ENCODE results near the gene ANGPTL8.
A peak's percentile ranks its signal among the peaks of the same experiment; 100 is the strongest.

The ANGPTL8 gene

DNA sequence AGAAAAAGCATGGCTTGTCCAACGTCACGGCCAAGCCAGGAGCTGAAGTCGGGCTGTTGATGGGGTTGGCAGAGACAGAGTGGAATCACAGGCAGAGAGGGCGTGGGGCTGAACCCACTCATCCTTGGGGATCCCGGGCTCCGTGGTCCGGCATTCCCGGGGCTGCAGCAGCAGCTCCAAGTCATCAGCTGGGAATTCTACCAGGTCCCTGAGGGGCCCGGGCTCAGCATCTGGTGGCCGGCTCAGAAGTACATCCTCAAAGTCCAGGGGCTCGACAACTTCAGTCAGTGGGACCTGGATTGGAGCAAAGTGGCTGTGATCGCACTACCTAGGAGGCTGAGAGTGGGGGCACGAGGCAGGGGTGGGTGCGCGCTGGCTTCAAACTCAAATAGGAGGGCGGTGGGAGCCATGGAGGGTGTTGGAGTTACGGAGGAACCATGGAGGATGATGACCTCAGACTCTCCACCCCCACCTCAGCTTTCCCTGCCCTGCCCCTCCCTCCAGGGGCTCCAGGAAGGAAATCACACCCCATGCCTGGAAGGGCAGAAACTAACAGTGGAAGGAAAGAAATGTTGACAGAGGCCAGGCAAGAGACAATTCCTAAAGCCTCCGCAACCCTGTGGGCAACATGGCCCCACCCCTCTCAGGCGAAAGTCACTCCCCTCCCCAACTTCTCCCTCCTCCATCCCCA, 13.4 kb downstream of the ANGPTL8 start:
- DNase-seq (ENCODE audit: insufficient read length, low spot score) (no peak), FAIRE-seq (no peak)
- no peak for TF ChIP-seq POLR2AphosphoS5 (IDR thresholded peaks at IDR 0.05; ENCODE audit: low read depth, low read length)
- no peak for TF ChIP-seq PAX5 (IDR thresholded peaks at IDR 0.05; ENCODE audit: insufficient read depth, low read length, severe bottlenecking)
- no peak for TF ChIP-seq POU2F2 (IDR thresholded peaks at IDR 0.05; ENCODE audit: low read depth, low read length)
- no peak for TF ChIP-seq SPI1 (IDR thresholded peaks at IDR 0.05; ENCODE audit: low read depth, low read length)
- TF ChIP-seq POLR2A (IDR thresholded peaks at IDR 0.05; ENCODE audit: low read depth, low read length), result no peak
- no peak for TF ChIP-seq TAF1 (IDR thresholded peaks at IDR 0.05; ENCODE audit: low read depth, low read length)

DNA sequence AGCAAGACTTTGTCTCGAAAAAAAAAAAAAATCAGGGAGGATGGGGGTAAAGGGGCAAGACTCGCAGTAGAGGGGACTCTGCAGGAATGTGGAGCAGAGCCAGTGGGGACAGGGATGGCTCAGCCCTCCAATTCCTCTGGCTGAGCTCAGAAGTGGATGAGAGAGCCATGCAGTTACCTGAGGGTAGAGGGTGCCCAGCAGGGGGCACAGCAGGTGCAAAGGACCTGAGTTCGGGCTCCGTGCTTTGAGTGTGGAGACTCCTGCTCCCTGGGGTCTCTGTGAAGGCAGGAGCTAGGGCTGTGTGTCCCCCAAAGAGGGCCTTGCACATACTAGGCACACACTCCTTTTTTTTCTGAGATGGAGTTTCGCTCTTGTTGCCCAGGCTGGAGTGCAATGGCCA, 15.2 kb downstream of the ANGPTL8 start:
- FAIRE-seq (no peak), DNase-seq (ENCODE audit: insufficient read length, low spot score) (no peak)
- no peak for TF ChIP-seq POLR2AphosphoS5 (IDR thresholded peaks at IDR 0.05; ENCODE audit: low read depth, low read length)
- TF ChIP-seq SPI1 (IDR thresholded peaks at IDR 0.05; ENCODE audit: low read depth, low read length), result no peak
- TF ChIP-seq PAX5 (IDR thresholded peaks at IDR 0.05; ENCODE audit: insufficient read depth, low read length, severe bottlenecking), result no peak
- no peak for TF ChIP-seq POLR2A (IDR thresholded peaks at IDR 0.05; ENCODE audit: low read depth, low read length)
- no peak for TF ChIP-seq TAF1 (IDR thresholded peaks at IDR 0.05; ENCODE audit: low read depth, low read length)
- TF ChIP-seq POU2F2 (IDR thresholded peaks at IDR 0.05; ENCODE audit: low read depth, low read length), result no peak

DNA sequence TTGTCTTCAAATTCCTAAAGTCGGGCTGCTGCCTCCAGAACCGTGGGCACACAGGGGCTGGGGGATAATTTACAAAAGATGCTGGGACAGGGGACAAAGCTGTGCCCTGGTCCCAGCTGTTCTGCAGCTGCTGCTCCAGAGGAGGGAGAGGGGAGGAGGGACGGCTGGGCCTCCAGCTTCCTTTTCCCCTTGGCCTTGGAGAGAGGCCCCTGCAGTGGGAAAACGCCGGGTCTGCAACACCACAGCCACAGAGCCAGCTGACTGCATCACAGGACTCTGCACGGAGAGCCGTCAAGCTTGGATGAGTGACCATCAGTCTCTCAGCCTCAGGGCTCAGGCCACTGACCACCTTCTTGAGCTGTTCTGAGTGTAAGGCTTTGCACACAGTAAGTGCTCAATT, 16.8 kb downstream of the ANGPTL8 start:
- no peak for DNase-seq (ENCODE audit: insufficient read length, low spot score)
- no peak for FAIRE-seq
- TF ChIP-seq PAX5 (IDR thresholded peaks at IDR 0.05; ENCODE audit: insufficient read depth, low read length, severe bottlenecking), result no peak
- no peak for TF ChIP-seq POU2F2 (IDR thresholded peaks at IDR 0.05; ENCODE audit: low read depth, low read length)
- no peak for TF ChIP-seq POLR2AphosphoS5 (IDR thresholded peaks at IDR 0.05; ENCODE audit: low read depth, low read length)
- no peak for TF ChIP-seq SPI1 (IDR thresholded peaks at IDR 0.05; ENCODE audit: low read depth, low read length)
- TF ChIP-seq TAF1 (IDR thresholded peaks at IDR 0.05; ENCODE audit: low read depth, low read length), result no peak
- no peak for TF ChIP-seq POLR2A (IDR thresholded peaks at IDR 0.05; ENCODE audit: low read depth, low read length)

DNA sequence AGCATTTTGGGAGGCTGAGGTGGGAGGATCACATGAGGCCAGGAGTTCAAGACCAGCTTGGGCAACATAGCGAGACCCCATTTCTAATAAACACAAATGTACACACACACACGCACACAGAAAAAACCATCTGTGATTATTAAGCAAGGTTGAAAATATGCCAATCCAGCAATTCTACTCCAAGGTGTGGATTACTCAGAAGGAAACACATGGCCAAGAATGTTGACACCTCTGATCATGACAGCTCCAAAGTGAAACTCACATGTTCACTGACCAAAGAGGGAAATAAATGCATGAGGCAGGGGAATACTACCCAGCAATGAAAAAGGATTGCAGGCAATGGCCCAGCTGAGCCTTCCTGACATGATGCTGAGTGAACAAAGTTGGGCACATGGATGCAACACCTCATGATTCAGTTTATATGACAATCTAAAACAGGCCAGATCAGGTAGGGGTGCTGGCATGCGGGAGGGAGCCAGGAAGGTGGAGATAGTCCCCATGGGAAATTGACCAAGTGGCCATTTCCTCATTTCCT, 18.5 kb downstream of the ANGPTL8 start:
- TF ChIP-seq POLR2AphosphoS5 (IDR thresholded peaks at IDR 0.05; ENCODE audit: low read depth, low read length) (no peak), PAX5 (IDR thresholded peaks at IDR 0.05; ENCODE audit: insufficient read depth, low read length, severe bottlenecking) (no peak), POLR2A (IDR thresholded peaks at IDR 0.05; ENCODE audit: low read depth, low read length) (no peak), POU2F2 (IDR thresholded peaks at IDR 0.05; ENCODE audit: low read depth, low read length) (no peak), TAF1 (IDR thresholded peaks at IDR 0.05; ENCODE audit: low read depth, low read length) (no peak), SPI1 (IDR thresholded peaks at IDR 0.05; ENCODE audit: low read depth, low read length) (no peak)
- FAIRE-seq (peak; percentile 31), DNase-seq (ENCODE audit: insufficient read length, low spot score) (no peak)

DNA sequence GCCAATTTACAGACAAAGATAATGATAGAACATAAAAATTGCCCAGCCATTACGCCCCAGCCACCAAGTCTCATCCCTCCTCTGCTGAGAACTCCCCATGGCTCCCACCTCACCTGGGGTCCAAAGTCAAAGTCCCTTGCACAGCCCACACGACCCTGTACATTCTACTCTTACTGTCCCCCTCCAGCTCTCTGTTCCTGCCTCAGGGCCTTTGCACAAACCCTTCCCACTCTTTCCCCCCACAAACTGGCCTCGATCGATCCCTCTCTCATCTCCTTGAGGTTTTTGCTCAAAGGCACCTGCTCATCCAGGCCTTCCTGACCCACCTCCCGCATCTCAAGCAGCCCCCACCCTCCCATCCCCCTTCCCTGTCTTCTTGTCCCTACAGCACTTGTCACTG, 21.6 kb downstream of the ANGPTL8 start:
- FAIRE-seq (no peak), DNase-seq (ENCODE audit: insufficient read length, low spot score) (no peak)

DNA sequence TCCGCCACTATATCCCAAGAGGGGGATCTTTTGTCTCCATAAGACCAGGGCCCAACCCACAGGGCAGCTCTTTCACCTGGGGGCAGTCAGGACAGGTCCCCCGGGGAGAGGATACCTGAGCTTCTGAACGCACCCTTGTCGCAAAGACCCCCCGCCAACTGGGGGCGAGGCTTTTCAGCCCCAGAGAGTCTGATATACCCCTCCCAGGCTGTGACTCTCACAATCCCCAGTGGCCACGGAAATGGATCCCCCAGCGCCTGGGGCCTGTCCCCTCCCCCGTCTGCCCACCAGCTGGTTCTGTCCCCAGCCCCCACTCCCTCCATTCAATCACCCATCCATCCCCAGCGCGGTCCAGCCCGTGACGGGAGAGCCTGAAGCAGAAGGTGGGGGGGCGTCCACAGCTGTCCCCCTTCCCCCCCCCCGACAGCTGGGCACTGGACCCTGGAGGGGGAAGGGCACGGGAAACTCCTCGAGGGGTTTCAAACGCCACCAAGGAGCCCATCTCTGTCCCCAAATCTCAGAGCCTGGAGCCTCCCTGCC, 22.1 kb downstream of the ANGPTL8 start:
- TF ChIP-seq TAF1 (IDR thresholded peaks at IDR 0.05; ENCODE audit: low read depth, low read length) (no peak), POLR2A (IDR thresholded peaks at IDR 0.05; ENCODE audit: low read depth, low read length) (no peak), POLR2AphosphoS5 (IDR thresholded peaks at IDR 0.05; ENCODE audit: low read depth, low read length) (no peak), SPI1 (IDR thresholded peaks at IDR 0.05; ENCODE audit: low read depth, low read length) (no peak), PAX5 (IDR thresholded peaks at IDR 0.05; ENCODE audit: insufficient read depth, low read length, severe bottlenecking) (no peak)
- DNase-seq (ENCODE audit: insufficient read length, low spot score), result no peak
- no peak for FAIRE-seq

More for the DNA sequence above, 21.6 kb downstream of the ANGPTL8 start:
- TF ChIP-seq SPI1 (IDR thresholded peaks at IDR 0.05; ENCODE audit: low read depth, low read length) (no peak), PAX5 (IDR thresholded peaks at IDR 0.05; ENCODE audit: insufficient read depth, low read length, severe bottlenecking) (no peak)

DNA sequence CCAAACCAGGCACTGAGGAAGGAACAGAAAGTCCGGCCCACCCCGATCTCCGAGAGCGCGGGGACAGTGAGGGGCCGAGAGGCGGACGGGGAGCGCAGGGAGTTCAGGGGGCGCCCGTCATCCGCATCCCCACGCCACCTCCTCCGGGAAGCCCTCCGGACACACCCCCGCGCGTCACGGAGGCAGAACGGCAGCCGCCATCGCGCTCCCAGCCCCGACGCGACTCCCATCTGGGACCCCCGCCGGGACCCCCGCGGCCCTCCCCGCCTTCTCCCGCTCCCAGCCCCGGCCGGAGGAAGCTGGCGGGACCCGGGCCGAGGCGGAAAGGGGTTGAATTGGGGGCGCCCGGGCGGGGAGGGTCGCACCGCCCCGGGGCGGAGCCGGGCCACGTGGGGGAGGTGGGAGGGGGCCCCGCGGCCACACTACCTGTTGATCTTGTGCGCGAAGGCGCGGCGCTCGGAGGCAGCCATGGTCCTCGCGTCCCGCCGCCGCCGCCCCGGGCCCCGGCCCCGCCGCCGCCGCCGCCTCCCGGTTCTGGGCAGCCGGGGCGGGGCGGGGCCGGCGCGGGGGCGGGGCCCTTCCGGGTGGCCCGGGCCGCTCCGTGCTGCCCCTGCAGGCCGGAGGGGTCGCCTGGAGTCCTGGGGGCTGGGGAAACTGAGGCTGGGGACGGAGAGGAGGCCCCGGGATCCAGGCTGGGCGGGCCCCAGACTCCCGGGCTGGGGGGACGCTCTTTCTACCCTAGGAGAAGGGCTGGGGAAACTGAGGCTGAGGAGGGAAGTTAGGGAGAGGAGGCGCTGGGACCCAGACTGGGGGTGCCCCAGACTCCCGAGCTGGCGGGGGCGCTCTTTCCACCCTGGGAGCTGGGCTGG, 22.8 kb downstream of the ANGPTL8 start, which contains the start of gene DOCK6:
DOCK6 (minus strand) TSS at position 554 of the 869 bp plus-strand sequence; CDS start at position 470, 84 bp downstream.
- FAIRE-seq (no peak), DNase-seq (ENCODE audit: insufficient read length, low spot score) (peak; percentile 63)
- no peak for TF ChIP-seq TAF1 (IDR thresholded peaks at IDR 0.05; ENCODE audit: low read depth, low read length)
- no peak for TF ChIP-seq POLR2AphosphoS5 (IDR thresholded peaks at IDR 0.05; ENCODE audit: low read depth, low read length)
- no peak for TF ChIP-seq SPI1 (IDR thresholded peaks at IDR 0.05; ENCODE audit: low read depth, low read length)
- TF ChIP-seq PAX5 (IDR thresholded peaks at IDR 0.05; ENCODE audit: insufficient read depth, low read length, severe bottlenecking), result no peak
- TF ChIP-seq POLR2A (IDR thresholded peaks at IDR 0.05; ENCODE audit: low read depth, low read length), result no peak
- no peak for TF ChIP-seq POU2F2 (IDR thresholded peaks at IDR 0.05; ENCODE audit: low read depth, low read length)

DNA sequence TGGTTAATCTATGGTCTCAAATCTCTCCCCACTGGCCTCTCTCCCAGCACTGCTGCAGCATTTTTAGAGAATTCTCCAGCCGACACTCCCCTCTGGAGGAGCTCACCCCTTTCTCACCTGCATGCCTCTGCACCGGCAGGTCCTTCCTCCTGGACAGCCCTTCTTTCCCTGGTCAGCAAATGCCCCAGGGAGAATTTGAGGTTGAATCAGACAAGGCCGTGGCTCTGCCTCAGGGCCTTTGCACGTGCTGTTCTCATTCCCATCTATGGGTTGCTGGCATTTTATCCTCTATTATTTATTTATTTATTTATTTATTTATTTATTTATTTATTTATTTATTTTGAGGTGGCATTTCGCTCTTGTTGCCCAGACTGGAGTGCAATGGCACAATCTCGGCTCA, 24.3 kb downstream of the ANGPTL8 start:
- DNase-seq (ENCODE audit: insufficient read length, low spot score), result no peak
- no peak for FAIRE-seq
- no peak for TF ChIP-seq PAX5 (IDR thresholded peaks at IDR 0.05; ENCODE audit: insufficient read depth, low read length, severe bottlenecking)
- TF ChIP-seq SPI1 (IDR thresholded peaks at IDR 0.05; ENCODE audit: low read depth, low read length), result no peak
- no peak for TF ChIP-seq TAF1 (IDR thresholded peaks at IDR 0.05; ENCODE audit: low read depth, low read length)
- no peak for TF ChIP-seq POLR2AphosphoS5 (IDR thresholded peaks at IDR 0.05; ENCODE audit: low read depth, low read length)
- no peak for TF ChIP-seq POU2F2 (IDR thresholded peaks at IDR 0.05; ENCODE audit: low read depth, low read length)
- TF ChIP-seq POLR2A (IDR thresholded peaks at IDR 0.05; ENCODE audit: low read depth, low read length), result no peak

All from GM12891 (cell line).